NAMALWA (cell line): ENCODE data around the gene PRADC1.
"Not testable (repeated sequence)": the region's sequence is repeated elsewhere in the genome, so short reads cannot be mapped to it uniquely, and the experiment has no call there.

Source experiments
- DNase-seq: peaks from one replicate; pipeline ENCODE4 v3.0.0-alpha.2; 2015; ENCODE audit warnings: low spot score

PRADC1 gene

DNA sequence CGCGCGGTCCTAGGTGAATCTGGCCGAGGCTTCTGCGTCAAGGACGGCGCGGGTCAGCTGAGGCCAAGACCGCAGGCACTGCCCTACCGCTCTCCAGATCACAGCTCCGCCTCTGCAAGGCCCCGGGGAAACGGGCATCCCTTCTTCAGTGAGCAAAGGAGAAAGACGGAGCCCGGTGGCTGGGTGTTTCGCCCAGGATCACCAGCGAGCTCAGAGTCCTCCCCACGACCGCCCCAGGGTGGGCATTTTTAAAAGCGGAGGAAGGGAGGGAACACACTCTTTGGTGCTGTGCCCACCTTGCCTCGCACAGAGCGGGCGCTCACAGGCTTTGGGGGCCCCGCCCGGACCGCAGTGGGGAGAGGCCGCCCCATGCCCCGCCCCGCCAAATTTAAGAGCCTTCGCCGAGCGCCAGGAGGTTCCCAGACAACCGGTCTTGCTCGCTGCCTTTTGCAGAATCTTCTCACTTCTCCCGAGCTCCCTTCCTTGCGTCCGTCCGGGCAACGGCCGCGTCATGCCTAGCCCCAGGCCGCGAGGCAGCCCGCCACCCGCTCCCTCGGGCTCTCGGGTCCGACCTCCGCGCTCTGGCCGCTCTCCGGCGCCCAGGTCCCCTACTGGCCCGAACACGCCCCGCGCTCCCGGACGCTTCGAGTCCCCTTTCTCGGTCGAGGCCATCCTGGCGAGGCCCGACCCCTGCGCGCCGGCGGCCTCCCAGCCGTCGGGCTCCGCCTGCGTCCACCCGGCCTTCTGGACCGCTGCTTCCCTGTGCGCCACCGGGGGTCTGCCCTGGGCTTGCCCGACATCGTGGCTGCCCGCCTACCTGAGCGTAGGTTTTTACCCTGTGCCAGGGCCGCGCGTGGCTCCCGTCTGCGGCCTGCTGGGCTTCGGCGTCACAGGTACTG, 30.6 kb downstream of the PRADC1 start, which contains the start of gene NOTO:
TSS of gene NOTO (plus strand) at position 419 of the 899 bp plus-strand sequence. CDS start at position 512, 93 bp downstream.
- DNase-seq, result no peak

DNA sequence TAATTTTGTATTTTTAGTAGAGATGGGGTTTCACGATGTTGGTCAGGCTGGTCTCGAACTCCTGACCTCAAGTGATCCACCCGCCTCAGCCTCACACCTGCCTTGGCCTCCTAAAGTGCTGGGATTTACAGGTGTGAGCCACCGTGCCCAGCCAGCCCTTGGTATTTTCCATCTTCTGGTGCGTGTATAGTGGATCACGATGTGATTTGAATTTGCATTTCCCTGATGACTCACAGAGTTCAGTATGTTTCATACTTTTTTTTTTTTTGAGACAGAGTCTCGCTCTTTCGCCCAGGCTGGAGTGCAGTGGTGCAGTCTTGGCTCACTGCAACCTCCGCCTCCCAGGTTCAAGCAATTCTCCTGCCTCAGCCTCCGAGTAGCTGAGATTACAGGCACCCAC, 32.8 kb downstream of the PRADC1 start:
- DNase-seq, result not testable (repeated sequence)

DNA sequence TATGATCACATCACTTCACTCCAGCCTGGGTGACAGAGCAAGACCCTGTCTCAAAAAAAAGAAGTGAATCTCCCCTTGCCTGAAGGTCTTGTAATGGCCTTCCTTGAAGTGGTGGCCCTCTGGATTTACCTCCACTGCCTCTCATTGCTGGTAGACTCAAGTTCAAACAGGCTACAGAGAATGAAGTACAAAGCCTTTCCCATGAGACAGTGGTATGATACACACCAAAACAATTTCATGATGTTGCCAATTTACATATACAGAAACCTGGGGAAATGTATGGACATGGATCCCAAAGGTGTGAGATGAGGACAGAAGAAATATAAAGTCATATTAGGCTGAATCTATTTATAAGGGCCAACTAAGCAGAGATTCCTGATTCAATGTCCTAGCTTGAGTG, 35.5 kb downstream of the PRADC1 start:
- DNase-seq, result no peak

DNA sequence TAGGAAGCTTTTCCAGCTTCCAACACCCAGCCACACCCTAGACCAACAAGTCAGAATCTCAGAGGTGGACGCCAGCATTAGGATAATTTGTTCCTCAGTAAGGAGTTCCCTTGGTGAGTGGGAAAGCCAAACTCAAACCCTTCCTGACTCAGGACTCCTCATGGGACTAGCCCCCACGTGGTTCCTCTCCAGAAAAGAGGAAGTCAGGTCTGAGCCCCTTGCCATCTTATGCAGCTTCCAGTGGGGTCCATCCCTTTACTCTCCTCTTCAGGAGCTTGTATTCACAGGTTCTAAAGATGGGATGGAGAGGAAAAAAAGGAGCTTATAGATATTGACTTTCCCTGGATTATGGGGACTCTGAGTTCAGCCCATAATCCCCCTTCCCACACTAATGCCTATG, 45.5 kb downstream of the PRADC1 start:
- no peak for DNase-seq

GRCh38 chr2:73185965-73186364, 47.1 kb downstream of the PRADC1 start:
- no peak for DNase-seq
